ENCODE results near the gene NOS2.
A peak's percentile ranks its signal among the peaks of the same experiment; 100 is the strongest.

The NOS2 gene

DNA sequence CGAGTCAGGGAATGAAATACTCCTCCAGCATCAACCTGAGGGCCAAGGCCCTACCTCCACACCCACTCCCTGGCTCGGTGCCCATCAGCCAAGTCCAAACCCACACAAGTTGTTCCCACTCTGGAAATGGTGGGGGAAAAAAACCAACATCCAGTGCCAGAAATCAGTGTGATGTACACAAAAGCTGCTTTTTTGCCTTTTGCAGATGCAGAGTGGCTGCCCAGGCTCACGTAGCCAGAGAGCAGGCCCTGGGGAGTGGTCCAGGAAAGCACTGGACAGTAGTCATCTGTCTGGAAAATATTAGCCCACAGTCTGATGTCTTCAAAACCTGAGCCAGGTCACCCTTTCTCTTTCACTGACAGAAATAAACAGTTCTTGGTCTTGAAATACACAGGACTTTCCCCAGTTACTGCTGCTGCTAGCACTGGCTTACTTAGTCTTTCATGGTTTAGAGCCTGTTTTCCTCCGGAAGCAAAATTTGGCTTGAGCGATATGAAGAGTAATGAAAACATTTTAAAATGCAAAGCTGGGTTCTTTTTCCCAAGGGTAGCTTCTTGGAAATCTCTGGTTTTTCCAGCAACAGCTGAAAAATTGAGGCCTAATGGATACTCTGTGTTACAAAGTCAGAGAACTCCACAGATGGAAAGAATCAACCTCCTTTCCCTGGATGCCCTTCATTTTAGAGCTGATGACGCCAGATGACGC lies 18.2 kb upstream of the NOS2 start:
- no peak for DNase-seq

DNA sequence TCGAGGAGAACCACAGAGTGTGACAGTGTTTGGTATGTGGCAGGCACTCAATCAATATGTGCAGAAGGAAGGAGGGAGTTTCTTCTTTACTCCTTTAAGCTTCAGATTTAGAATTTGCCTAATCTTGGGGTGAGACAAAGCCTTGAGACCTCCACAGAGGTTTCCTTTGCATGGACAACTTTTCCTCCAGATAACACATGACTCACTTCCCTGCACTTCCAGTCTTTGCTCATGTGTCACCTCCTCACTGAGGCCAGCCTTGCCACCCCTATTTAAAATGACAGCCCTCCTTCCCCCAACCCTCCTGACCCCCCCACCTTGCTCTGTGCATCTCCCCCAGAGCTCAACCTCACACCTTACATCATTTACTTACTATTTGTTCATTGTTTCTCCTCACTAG lies 17.4 kb upstream of the NOS2 start:
- DNase-seq, result no peak

DNA sequence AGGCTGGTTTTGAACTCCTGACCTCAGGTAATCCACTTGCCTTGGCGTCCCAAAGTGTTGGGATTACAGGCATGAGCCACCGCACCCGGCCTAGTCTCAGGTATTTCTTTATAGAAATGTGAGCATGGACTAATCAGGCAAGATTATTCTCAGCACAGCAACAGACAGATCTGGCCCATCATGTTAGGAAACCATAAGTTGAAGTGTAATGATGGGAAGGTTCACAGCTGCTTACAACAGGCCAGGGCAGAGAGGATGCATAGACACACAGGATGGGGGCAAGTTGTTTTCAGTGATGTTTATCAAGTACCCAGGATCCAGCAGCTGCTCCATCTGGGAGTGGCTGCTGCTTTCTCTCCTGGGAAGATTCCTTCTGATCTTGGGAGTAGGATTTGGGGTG lies 16.6 kb upstream of the NOS2 start:
- no peak for DNase-seq

DNA sequence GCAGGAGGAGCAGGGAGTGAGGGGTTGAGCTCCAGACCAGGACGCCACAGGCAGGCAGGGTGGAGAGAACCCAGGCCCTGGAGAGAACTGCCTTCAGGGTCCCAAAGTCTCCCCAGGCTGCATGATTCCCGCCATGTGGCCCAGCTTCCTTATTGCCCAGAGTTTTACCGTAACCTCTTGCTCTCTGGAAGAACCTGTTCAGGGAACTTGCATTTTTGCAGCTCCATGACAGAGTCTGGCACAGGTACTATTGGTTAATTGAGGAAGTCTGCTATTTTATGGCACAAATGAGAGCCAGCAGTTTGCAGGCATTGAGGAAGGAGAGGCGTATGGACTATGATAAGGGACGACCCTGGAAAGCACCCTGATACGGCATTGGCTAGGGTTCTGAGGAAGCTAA lies 11.6 kb upstream of the NOS2 start:
- DNase-seq, result no peak

DNA sequence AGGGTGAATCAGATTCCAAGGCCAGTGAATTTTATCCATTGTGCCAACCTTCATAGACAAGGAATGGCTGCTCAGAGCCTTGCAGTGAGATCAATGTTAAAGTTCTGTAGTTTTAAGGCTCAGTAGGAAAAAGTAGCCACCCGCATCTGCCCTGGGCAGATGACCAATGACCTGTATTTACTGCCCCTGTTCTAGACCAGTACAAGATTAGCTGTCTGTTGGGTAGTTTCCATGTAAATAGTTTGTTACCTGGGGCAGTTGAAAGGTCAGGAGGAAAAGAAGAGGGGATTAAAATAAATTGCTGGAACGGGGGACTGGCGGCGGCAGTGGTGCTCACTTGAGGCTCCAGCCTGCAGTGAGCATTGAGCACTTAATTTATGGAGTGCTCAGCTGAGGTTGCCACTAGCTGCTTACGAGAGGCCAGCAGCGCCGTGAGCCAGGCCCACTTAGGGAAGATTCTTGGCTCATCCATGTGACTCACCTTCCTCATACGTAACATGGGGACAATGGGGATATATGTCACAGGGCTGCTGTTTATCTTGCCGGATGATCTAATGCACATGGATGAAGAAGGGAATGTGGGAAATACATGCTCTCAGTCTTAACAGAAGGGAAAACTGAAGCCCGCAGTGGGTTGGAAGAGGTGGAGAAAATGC lies 10.7 kb upstream of the NOS2 start:
- no peak for DNase-seq

DNA sequence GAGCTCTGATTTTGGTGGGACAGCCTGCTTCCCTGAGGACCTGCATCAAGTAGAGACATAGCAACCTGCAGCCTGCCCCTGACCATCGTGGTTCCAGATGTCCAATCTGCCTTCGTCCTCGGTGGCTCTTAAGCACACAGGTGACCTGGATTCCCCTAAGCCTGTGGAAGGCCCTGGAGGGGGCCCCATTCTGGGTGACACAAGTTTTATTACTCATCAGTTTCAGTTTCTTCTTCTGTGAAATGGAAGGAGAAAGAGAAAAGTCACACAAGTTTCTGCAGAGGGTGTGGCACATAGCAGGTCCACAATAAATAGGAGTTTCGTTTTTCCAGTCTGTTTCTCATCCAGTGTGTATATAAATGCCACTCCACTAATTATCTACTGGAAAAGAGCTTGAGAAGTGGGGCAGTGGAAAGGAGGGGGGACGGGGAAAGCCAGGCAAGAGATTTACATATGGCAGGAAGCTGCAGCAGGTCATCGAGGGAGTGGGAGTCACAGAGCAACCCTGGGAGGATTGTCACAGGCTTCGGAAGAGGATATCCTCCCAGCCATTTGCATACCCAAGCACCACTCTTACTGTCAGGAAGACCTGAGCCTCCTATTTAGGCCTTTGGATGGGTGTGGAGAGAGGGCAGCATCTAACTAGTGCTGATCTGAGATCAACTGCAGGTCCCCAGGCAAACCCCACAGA lies 10.0 kb upstream of the NOS2 start:
- DNase-seq, result no peak

DNA sequence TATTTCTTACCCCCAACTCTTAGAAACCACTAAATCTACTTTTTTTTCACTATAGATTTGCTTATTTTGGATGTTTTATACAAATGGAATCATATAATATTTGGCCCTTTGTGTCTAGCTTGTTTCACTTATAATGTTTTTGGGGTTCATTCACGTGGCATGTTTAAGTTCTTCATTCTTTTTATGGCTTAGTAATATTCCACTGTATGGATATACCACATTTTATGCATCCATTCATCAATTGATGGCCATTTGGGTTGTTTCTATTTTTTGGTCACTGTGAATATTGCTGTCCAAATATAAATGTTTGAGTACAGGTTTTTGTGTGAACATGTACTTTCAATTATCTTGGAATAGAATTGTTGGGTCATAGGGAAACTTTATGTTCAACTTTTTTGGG lies 9.2 kb upstream of the NOS2 start:
- DNase-seq, result no peak

DNA sequence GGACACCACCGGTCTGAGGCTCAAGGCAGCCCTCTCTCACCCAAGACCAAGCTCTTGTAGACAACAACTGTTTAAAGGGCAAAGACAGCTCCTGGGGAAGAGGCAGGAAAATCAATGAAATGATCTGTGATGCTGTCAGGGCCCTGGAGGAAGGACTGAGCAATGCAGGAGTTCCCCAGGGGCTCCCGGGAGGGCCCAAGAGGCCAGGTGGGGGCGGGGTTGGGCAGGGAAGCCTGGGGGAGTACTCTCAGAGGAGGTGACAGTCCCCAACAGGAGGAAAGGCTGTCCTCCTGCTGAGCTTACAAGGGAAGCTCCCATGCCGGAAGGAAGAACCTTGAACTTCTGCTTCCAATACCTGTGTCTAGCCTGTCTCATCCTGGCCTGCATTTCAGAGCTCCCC lies 8.3 kb upstream of the NOS2 start:
- no peak for DNase-seq

DNA sequence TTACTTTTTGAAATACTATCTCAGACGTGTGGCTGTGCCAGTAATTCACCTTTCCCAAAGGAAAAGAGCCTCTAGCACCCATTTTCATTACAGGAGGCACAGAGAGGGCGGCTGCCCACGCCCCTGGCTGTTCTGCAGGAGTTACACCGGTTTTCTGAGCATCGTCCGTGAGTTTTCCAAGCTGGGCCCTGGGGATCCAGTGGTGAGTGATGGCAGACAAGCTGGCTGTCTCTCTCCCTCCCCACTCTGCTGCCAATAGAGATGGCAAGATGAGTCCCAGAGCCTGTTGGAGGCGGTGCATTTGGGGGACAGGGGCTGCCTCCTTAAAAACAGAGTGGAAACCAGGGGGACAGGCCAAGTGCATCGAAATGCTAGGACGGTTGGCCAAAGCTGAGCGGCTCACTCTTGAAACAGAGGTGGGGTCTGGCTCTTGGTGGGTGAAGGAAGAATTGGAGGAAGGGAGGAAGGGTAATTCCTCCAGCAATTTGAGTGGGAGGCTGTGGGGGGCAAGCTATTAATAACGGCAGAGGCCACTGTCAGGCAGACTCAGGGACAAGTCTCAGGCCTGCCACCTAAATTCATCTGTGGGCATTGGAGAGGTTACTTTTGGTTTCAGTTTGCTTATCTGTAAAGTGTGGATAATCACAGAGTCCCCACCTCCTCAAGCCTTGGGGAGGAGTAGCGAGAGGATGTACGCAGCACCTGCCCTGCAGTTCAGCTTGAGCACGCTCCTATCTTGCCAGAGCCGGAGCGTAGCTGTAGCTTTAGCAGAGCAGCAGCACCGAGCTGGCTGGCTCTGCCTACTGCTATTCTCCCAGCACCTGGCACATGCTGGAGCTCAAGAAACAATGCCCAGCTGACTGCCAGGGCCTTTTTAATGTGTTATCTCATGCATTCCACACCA lies 7.5 kb upstream of the NOS2 start:
- DNase-seq, result peak; percentile 37

DNA sequence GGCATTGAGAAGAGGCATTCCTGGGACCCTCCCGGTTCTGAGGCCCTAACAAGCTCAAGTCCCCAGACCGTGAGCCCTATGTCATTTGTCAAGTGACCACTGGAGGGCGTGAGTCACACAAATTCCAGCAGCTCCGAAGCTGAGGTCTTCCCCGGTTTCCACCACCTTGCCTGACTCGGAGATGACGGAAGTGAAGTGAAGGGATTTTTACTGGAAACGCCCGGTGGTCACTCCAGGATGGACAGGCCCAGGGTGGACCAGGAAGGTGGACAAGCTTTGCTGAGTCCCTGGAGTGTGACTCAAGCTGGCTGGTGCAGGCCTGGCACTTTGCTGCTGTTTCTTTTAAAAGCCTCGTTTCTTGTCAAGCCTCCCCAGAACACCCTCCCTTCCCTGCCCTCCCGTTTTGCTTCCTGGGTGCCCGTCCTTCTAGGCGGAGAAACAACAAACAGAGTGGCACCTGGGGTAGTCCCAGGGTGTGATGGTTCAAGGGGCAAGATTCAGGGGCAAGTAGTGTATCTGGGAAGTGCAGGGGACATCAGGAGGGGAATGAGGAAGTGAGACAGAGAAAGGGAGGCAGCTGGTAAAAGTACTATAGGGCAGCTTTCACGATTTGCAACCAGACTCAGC lies 5.3 kb upstream of the NOS2 start:
- DNase-seq, result peak; percentile 77

DNA sequence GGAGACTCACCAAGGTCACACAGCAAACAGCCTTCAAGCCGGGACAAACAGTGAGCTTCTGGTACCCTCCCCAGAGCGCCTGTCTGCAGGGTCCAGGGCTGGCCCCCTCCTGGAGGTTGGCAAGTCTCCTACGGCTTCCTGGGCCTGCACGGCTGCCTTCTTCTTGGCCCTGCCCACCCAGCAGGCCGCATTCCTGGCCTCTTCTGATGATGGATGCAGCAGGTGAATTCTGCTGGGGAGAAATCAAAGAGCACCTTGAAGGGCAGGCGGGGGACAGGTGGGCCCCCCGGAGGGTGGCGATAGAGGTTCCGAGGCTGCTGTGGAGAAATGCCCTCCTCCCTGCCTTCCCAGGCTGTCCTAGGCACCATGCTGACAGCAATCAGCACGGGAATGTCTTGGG lies 3.8 kb upstream of the NOS2 start:
- no peak for DNase-seq

DNA sequence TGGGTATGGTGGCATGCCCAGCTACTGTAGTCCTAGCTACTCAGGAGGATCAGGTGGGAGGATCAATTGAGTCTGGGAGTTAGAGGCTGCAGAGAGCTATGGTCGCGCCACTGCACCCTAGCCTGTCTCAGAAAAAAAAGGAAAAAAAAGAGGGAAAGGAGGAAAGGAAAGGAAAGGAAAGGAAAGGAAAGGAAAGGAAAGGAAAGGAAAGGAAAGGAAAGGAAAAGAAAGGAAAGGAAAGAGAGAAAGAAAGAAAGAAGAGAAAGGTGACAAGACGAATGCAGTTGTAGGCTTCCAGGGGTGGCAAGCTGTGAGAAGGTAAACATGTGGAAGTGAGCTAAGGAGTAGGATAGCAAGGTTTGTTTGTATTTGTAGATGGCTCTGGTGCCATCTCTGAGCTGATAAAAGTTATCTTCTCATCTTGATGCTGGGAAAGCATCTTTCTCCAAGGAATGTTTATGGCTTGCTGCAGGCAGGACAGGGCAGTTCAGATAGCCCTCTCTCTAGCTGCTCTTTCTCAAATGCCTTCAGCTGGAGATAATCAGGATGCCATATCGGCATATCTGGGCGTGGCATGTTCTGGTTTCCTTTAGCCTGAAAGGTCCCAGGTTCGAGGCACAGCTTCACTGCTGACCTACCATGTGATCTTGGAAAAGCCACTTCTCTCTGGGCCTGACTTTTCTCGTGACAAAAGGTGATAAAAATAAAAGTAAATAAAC lies 2.8 kb upstream of the NOS2 start:
- DNase-seq, result no peak

DNA sequence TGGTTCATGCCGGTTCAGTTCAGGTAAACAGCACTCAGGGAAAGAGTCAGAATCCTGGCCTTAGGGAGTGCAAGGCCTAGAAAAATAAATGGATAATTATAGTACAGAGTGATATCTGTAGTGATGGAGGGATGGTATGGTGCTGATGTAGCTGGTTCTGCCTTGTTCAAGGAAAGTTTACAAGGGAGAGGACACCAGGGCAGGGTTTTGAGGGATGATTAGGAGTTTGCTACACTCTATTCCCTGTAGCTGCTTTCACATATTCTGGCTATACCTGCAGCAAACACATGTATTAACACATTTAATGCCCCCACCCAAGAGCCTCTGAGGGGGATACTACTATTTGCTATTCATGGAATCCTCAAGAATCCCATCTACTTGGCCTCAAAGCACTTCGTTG lies 1.7 kb upstream of the NOS2 start:
- DNase-seq, result no peak

DNA sequence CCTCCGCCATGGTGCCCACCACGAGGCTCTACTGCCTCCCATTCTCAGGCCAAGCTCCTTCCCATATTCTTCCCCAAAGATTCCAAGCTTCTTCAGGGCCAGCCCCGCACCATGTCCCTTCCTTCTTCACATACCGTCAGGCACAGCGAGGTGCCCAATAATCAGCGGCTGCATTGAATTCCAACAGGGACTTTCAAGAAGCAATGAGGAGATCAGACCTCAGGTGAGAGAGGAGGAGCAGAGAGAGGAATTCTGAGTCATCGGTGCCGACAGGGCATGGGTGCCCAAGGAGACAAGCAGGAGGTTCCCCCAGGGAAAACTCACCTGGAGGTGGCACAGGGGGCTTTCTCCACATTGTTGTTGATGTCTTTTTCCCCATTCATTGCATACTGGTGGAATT lies 2.0 kb downstream of the NOS2 start:
- DNase-seq, result no peak

DNA sequence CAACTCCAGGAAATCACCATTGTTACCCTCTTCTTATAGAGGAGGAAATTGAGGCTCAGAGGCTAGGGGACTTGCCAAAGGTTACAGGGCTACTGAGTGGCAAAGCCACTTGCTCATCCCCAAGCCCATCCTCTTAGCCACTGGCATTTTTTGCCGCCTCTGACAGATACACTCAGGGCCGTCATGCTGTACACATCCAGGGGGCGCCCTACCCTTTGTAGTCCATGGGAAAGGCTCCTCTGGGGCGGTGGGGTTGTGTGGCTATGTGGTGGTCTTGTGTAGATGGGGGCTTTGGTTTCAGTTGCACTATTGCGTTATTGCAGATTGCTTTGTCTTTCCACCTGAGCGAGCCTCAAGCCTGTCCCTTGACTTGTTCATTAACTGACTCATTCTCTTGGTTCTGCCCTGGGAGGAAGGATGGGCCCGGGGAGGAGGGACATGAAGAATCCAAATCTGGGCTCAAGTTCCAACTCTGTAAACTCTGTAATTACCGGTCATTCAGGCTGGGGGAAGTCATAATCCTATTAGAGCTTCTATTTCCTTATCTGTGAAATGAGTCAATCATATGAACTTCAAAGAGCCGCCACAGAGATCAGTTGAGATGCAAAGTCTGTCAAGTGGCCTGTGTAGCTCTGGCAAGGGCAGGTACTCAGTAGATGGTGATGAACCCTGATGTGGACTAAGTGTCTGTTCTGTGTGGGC lies 2.8 kb downstream of the NOS2 start:
- DNase-seq, result no peak

DNA sequence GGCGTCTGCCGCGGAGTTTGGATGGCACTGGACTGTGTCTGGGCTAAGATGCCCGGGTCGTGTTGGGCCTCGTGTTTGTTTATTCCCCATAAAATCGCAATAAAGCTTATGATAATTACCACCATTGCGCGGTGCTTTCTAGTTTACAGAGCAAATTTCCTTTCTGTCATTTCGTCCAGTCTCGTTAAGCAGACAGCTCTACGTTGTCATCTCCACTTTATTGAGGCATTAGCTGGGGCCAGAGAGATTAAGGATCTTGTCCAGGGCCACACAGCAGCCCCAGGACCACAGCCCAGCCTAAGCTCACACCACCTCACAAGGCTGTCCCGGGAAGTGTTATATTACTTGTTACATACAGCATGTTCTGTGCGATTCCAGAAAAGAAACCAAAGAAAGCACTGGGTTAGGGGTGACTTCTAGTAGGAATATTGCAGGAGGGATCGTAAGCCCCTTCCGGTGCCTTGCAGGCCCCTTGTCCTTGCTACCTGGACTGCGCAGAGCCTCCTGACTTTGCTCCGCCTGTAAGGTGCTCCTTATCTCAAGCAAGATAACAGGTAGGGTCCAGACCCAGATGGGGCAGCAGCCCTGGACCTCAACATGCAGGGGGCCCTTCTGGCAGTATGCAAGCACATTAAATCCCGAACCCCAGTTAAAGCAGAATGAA lies 6.3 kb downstream of the NOS2 start:
- no peak for DNase-seq

DNA sequence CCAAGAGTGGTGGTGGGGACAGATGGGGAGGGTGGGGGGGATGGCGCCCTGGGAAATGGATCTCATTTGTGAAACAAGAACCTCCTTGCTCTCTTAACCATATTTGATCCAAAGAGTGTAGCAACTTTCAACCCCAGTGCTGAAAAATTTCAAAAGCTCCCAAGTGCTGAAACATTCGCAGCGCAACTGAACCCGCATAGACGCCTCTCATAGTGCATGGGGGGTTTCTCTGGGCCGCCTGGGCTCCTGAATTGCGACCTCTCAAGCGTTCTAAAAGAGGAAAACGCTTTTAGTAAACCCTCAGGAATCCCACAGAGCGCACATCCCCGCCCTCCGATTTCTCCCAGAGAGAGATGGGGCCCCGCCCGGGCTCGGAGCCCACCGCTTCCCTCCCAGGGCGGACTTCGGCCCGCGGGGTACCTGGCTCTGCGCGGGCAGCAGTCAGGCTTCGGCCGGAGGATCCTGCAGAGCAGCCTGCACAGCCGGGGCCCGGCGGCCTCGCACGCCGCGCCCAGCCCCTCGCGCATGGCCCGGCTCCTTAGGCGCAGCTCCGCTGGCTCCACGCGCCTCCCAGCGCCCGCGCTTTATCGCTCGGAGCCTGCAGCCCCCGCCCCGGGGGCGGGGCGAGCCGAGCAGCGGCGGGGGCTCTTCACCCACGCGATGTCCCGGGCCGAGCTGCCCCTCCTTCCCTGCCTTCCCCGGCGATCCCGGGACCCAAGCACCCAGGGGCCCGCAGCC lies 7.0 kb downstream of the NOS2 start:
- no peak for DNase-seq

DNA sequence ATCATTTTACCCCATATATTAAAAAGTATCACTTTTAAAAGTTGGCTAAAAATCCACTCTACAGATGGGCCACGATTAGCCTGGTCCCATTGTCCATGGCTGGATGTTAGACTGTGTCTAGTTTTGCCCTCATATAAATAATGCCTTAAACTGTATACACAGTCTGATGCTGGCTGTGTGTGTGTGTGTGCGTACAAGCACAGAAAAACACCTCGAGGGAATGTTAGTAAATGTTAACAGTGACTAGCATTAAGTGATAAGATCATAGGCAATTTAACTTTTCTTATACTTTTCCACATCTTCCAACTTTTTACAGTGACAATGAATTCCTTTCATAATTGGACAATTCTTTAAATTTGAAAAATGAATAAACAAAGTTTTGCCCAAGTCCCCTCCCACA lies 8.2 kb downstream of the NOS2 start:
- no peak for DNase-seq

DNA sequence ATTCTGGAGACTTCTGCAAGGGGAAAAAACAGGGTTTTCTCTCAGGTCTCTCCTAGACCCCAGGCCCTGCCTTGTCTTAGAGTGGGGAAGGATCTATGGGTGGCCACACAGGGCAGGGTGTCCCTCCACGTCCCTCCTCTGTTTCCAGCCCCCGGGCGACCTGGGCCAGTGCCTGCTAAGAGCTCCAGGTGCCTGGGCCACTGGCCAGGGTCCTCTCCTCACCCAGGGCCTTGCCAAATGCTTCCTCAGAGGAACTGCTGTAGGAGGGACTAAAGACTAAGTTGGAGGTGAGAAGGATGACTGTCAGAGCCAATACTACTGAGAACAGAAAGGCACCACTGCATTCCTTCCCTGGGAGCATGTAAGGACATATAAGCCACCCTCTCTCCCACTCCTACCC lies 11.4 kb downstream of the NOS2 start:
- DNase-seq, result no peak

Measured in activated CD8-positive, alpha-beta memory T cell treated with anti-CD3 and anti-CD28 coated beads, Interleukin-2, amount 50 U/mL, for 4 hours (primary cell).